Chondrocyte (in vitro differentiated cells): ENCODE data around the gene DYRK2. TPM values are rescaled to one million over a fixed set of nuclear protein-coding genes. Genes with fewer than 3 reads are reported as not detected.

Experiments
- DNase-seq: peaks from one replicate; pipeline ENCODE4 v3.0.0; 2021; ENCODE audit warnings: mixed read lengths, low spot score
- H3K27ac Mint-ChIP-seq: one replicate; pipeline ENCODE4 v1.8.0; 2021; ENCODE audit warnings: mild to moderate bottlenecking, moderate library complexity, mixed read lengths; ENCODE audit not compliant: unreplicated experiment
- H3K27me3 Mint-ChIP-seq: 2 replicates; pipeline ENCODE4 v1.8.0; 2021; ENCODE audit warnings: low read depth, mixed read lengths
- H3K36me3 Mint-ChIP-seq: 2 replicates; pipeline ENCODE4 v1.8.0; 2021; ENCODE audit warnings: low read depth, mixed read lengths
- H3K4me1 Mint-ChIP-seq: 2 replicates; pipeline ENCODE4 v1.8.0; 2021; ENCODE audit warnings: low read depth, mild to moderate bottlenecking, mixed read lengths
- H3K4me3 Mint-ChIP-seq: one replicate; pipeline ENCODE4 v1.8.0; 2021; ENCODE audit warnings: mild to moderate bottlenecking, moderate library complexity, mixed read lengths; ENCODE audit not compliant: unreplicated experiment
- H3K9me3 Mint-ChIP-seq: 2 replicates; pipeline ENCODE4 v1.8.0; 2021; ENCODE audit warnings: low read depth, mixed read lengths
- CTCF ChIP-seq: fragments of 200-600 bp; sonication (generic); IDR thresholded peaks from 2 replicates; pipeline ENCODE4 v1.5.0; 2021; ENCODE audit warnings: antibody characterized with exemption, mild to moderate bottlenecking, moderate library complexity
- total RNA-seq: library from RNA; stranded (reverse); gene quantifications from 3 replicates; pipeline ENCODE4 v1.2.1, GENCODE V29; 2021

The DYRK2 gene
- total RNA-seq, 1 donor from 2014 or later: 54.1 TPM

GRCh38 chr12:67633024-67633610, 15.4 kb upstream of the DYRK2 start:
- no peaks in the 10 kb centered on the region for H3K36me3 Mint-ChIP-seq
- H3K27ac Mint-ChIP-seq: no peak overlapping the region
- no peak overlapping the region for H3K4me3 Mint-ChIP-seq
- H3K4me1 Mint-ChIP-seq: peaks cover 30% of the 10 kb centered on the region
- no peaks in the 10 kb centered on the region for H3K9me3 Mint-ChIP-seq
- H3K27me3 Mint-ChIP-seq: no peaks in the 10 kb centered on the region
- no peak for TF ChIP-seq CTCF
- DNase-seq: no peak

DNA sequence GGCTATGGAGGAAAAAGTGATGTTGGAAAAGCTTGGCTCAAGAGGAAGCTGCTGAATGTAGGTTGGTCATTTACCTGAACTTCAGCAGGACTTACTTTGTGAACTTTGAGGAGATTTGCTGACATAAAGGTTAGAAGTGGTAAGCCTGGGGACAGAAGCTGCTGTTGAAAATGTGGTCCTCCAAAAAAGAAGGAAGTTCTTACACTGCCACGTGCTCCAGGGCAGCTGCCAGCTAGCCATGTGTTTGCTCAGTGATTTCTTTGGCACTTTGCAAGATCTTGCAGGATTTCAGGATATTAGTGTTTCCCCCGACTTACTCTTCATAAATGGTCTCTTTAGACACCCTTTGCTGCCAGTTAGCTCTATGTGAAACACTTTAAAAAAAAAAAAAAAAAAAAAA, 14.8 kb upstream of the DYRK2 start:
- Mint-ChIP-seq H3K36me3 (no peaks in the 10 kb centered on the region), H3K4me1 (peaks cover 30% of the 10 kb centered on the region), H3K27me3 (no peaks in the 10 kb centered on the region), H3K9me3 (no peaks in the 10 kb centered on the region), H3K27ac (no peak overlapping the region), H3K4me3 (no peak overlapping the region)
- no peak for TF ChIP-seq CTCF
- no peak for DNase-seq

DNA sequence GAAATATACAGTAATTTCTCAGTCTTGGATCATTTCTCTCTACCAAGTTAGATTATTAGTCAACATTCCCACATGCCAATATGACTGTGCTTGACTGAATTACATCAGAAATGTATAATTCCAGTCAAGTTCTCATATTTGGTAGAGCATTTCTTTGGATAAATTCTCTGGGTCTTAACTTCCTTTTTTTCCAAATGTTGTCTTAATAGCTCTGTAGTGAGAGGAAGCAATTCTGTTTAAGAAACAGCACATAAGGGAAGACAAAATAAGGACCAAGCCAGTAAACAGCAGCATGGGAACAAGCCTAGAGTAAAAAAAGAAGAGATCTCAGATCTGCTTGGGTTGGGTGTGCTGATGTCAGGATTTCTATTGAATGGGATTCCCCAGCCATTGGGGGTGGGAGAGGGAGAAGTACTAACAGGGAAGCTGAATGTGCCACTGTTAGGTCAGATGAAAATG, 14.2 kb upstream of the DYRK2 start:
- no peak for TF ChIP-seq CTCF
- H3K4me3 Mint-ChIP-seq: no peak overlapping the region
- H3K4me1 Mint-ChIP-seq: peaks cover 30% of the 10 kb centered on the region
- H3K9me3 Mint-ChIP-seq: no peaks in the 10 kb centered on the region
- H3K27ac Mint-ChIP-seq: peak overlapping the region; percentile 39
- no peaks in the 10 kb centered on the region for H3K36me3 Mint-ChIP-seq
- no peak for DNase-seq
- H3K27me3 Mint-ChIP-seq: no peaks in the 10 kb centered on the region

DNA sequence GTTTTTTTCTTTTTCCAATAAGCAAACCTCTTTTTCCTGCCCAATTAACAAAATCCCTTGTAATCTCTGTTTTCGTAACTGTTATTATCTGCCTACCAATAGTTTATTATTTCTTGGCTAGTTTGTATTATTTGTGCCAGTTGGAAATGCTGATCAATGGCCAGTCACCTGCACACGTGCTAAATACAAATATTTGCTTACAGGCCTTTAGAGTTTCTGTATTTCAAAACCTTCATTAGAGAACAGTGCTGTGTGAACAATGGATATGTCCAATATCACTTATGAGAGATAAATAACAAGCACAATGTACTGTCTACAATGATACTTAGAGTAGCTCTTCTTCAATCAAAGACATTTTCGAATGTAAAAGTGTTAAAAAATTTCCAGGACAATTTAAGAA, 10.8 kb upstream of the DYRK2 start:
- H3K27me3 Mint-ChIP-seq: no peaks in the 10 kb centered on the region
- H3K9me3 Mint-ChIP-seq: no peaks in the 10 kb centered on the region
- DNase-seq: no peak
- peaks cover 12% of the 10 kb centered on the region for H3K4me1 Mint-ChIP-seq
- no peak overlapping the region for H3K27ac Mint-ChIP-seq
- no peak for TF ChIP-seq CTCF
- H3K36me3 Mint-ChIP-seq: no peaks in the 10 kb centered on the region
- H3K4me3 Mint-ChIP-seq: no peak overlapping the region

GRCh38 chr12:67638694-67639093, 9.9 kb upstream of the DYRK2 start:
- Mint-ChIP-seq H3K9me3 (no peaks in the 10 kb centered on the region), H3K4me1 (peaks cover 6% of the 10 kb centered on the region), H3K4me3 (no peak overlapping the region), H3K27ac (no peak overlapping the region), H3K36me3 (no peaks in the 10 kb centered on the region), H3K27me3 (no peaks in the 10 kb centered on the region)
- no peak for DNase-seq
- no peak for TF ChIP-seq CTCF
